MM.1S (cell line): ENCODE data around the gene PPP1R15B.

ENCODE experiments used
- DNase-seq: peaks from one replicate; pipeline ENCODE4 v3.0.0-alpha.2; 2015
- H2AFZ ChIP-seq: fragments of 300-600 bp; sonication (generic); 2 replicates; pipeline ENCODE4 v1.6.0; 2016; ENCODE audit warnings: antibody characterized with exemption, low read length
- H3F3A ChIP-seq: fragments of 300-600 bp; sonication (generic); 2 replicates; pipeline ENCODE4 v1.6.1; 2016; ENCODE audit warnings: mild to moderate bottlenecking, antibody characterized with exemption, low read length, moderate library complexity, mixed read lengths; ENCODE audit not compliant: insufficient read depth
- H3K27ac ChIP-seq: fragments of 300-600 bp; sonication (generic); 2 replicates; pipeline ENCODE4 v1.5.1; 2016; ENCODE audit warnings: mild to moderate bottlenecking, low read length
- H3K27me3 ChIP-seq: fragments of 300-600 bp; sonication (generic); replicated peaks from 2 replicates; pipeline ENCODE4 v1.6.0; 2016; ENCODE audit warnings: low read length; ENCODE audit not compliant: insufficient read depth
- H3K36me3 ChIP-seq: fragments of 300-600 bp; sonication (generic); replicated peaks from 2 replicates; pipeline ENCODE4 v1.6.1; 2016; ENCODE audit warnings: mild to moderate bottlenecking, low read length, mixed read lengths; ENCODE audit not compliant: insufficient read depth
- H3K4me1 ChIP-seq: fragments of 300-600 bp; sonication (generic); 2 replicates; pipeline ENCODE4 v1.6.1; 2016; ENCODE audit warnings: low read length, mixed read lengths
- H3K4me2 ChIP-seq: fragments of 300-600 bp; sonication (generic); 2 replicates; pipeline ENCODE4 v1.6.0; 2016; ENCODE audit warnings: low read depth, low read length
- H3K4me3 ChIP-seq: fragments of 300-600 bp; sonication (generic); 2 replicates; pipeline ENCODE4 v1.5.1; 2016; ENCODE audit warnings: low read length, mixed read lengths
- H3K79me2 ChIP-seq: fragments of 300-600 bp; sonication (generic); 2 replicates; pipeline ENCODE4 v1.6.1; 2016; ENCODE audit warnings: mixed run types, low read length, mixed read lengths
- H3K9ac ChIP-seq: fragments of 300-600 bp; sonication (generic); 2 replicates; pipeline ENCODE4 v1.6.1; 2016; ENCODE audit warnings: low read length, mixed read lengths
- H3K9me2 ChIP-seq: fragments of 300-600 bp; sonication (generic); replicated peaks from 2 replicates; pipeline ENCODE4 v1.6.1; 2016; ENCODE audit warnings: mild to moderate bottlenecking, low read length, mixed read lengths; ENCODE audit not compliant: insufficient read depth
- H3K9me3 ChIP-seq: fragments of 300-600 bp; sonication (generic); replicated peaks from 2 replicates; pipeline ENCODE4 v1.6.1; 2016; ENCODE audit warnings: mild to moderate bottlenecking, low read length, mixed read lengths; ENCODE audit not compliant: insufficient read depth
- H4K20me1 ChIP-seq: fragments of 300-600 bp; sonication (generic); 2 replicates; pipeline ENCODE4 v1.6.1; 2016; ENCODE audit warnings: mild to moderate bottlenecking, low read length, moderate library complexity, mixed read lengths; ENCODE audit not compliant: insufficient read depth
- CTCF ChIP-seq: fragments of 300-600 bp; sonication (generic); IDR thresholded peaks from 2 replicates; pipeline ENCODE4 v1.5.1; 2016; ENCODE audit warnings: antibody characterized with exemption, low read length, mixed read lengths
- EZH2 ChIP-seq: fragments of 300-600 bp; sonication (generic); optimal IDR thresholded peaks from 2 replicates; pipeline ENCODE3; 2017; ENCODE audit warnings: low read depth, mild to moderate bottlenecking, antibody characterized with exemption, low read length, mixed read lengths
- EZH2phosphoT487 ChIP-seq: fragments of 300-600 bp; sonication (generic); IDR thresholded peaks from 2 replicates; pipeline ENCODE4 v1.6.1; 2018; ENCODE audit warnings: antibody characterized with exemption, low read length

The PPP1R15B gene

GRCh38 chr1:204402391-204402790 lies 9.2 kb downstream of the PPP1R15B start:
- Histone ChIP-seq H3K79me2 (peaks cover 54% of the 10 kb centered on the region), H4K20me1 (peaks cover 37% of the 10 kb centered on the region), H3F3A (peaks cover 43% of the 10 kb centered on the region)

GRCh38 chr1:204401730-204402129 lies 9.9 kb downstream of the PPP1R15B start:
- peaks cover 43% of the 10 kb centered on the region for H3F3A ChIP-seq
- H3K4me1 ChIP-seq, result peaks cover 9% of the 10 kb centered on the region; the same call in 1 of the 2 replicates
- H3K79me2 ChIP-seq, result peaks cover 47% of the 10 kb centered on the region
- H3K9ac ChIP-seq, result no peak overlapping the region
- H3K9me3 ChIP-seq, result no peaks in the 10 kb centered on the region
- no peak overlapping the region for H3K27ac ChIP-seq
- H4K20me1 ChIP-seq, result peaks cover 30% of the 10 kb centered on the region
- TF ChIP-seq CTCF (no peak), EZH2phosphoT487 (no peak), EZH2 (no peak)
- H3K9me2 ChIP-seq, result no peaks in the 10 kb centered on the region
- H2AFZ ChIP-seq, result no peak overlapping the region
- peaks cover 27% of the 10 kb centered on the region for H3K36me3 ChIP-seq
- H3K4me3 ChIP-seq, result no peak overlapping the region
- no peaks in the 10 kb centered on the region for H3K27me3 ChIP-seq
- no peak overlapping the region for H3K4me2 ChIP-seq
- no peak for DNase-seq

More at GRCh38 chr1:204402391-204402790, 9.2 kb downstream of the PPP1R15B start:
- Histone ChIP-seq H3K9ac (no peak overlapping the region), H3K27me3 (no peaks in the 10 kb centered on the region), H3K4me1 (peaks cover 9% of the 10 kb centered on the region; the same call in 1 of the 2 replicates), H3K27ac (no peak overlapping the region), H3K4me2 (no peak overlapping the region), H3K9me3 (no peaks in the 10 kb centered on the region), H3K4me3 (no peak overlapping the region), H3K9me2 (no peaks in the 10 kb centered on the region), H2AFZ (no peak overlapping the region), H3K36me3 (peaks cover 27% of the 10 kb centered on the region)
- DNase-seq, result no peak
- TF ChIP-seq EZH2phosphoT487 (no peak), EZH2 (no peak), CTCF (no peak)

GRCh38 chr1:204400882-204401510 lies 10.6 kb downstream of the PPP1R15B start:
- Histone ChIP-seq H4K20me1 (peaks cover 23% of the 10 kb centered on the region), H3K27me3 (no peaks in the 10 kb centered on the region), H3F3A (peaks cover 43% of the 10 kb centered on the region), H3K9me3 (no peaks in the 10 kb centered on the region), H3K4me3 (no peak overlapping the region), H3K36me3 (peaks cover 24% of the 10 kb centered on the region), H3K9ac (no peak overlapping the region), H3K4me2 (no peak overlapping the region), H3K9me2 (no peaks in the 10 kb centered on the region), H3K27ac (no peak overlapping the region), H3K79me2 (peaks cover 40% of the 10 kb centered on the region), H2AFZ (no peak overlapping the region), H3K4me1 (peaks cover 8% of the 10 kb centered on the region; the same call in 1 of the 2 replicates)
- DNase-seq, result no peak
- no peak for TF ChIP-seq EZH2
- no peak for TF ChIP-seq EZH2phosphoT487
- no peak for TF ChIP-seq CTCF
